H1 (cell line): Measurements from ENCODE around the gene SLC26A6. TPM values are rescaled to one million over a fixed set of nuclear protein-coding genes. Genes with fewer than 3 reads are reported as not detected.

Source experiments
- CTCF ChIP-seq, 3 experiments: IDR thresholded peaks; 1 replicate in 2 of 3; 2 replicates in 1 of 3; pipeline versions ENCODE4 v1.5.1 to v1.6.1; 2011; ENCODE audit warnings: low read length in 3 of 3, mild to moderate bottlenecking in 3 of 3, inconsistent platforms in 2 of 3, low read depth in 1 of 3, moderate library complexity in 1 of 3; ENCODE audit not compliant: insufficient read depth in 1 of 3; ENCODE audit errors: control extremely low read depth in 1 of 3
- KDM1A ChIP-seq: fragments of 200-600, 300-600 bp; sonication (generic); IDR thresholded peaks from 2 replicates; pipeline ENCODE4 v1.7.1; 2016; ENCODE audit warnings: mild to moderate bottlenecking, low read length, borderline replicate concordance
- POLR2A ChIP-seq, 2 experiments: IDR thresholded peaks; 1 replicate in 1 of 2; 2 replicates in 1 of 2; pipeline ENCODE4 v1.6.1; 2011; ENCODE audit warnings: low read depth in 2 of 2, low read length in 2 of 2, mild to moderate bottlenecking in 2 of 2; ENCODE audit errors: control extremely low read depth in 1 of 2
- SP4 ChIP-seq: IDR thresholded peaks from 2 replicates; pipeline ENCODE4 v1.6.1; 2012; ENCODE audit warnings: low read length, inconsistent platforms
- SRF ChIP-seq: IDR thresholded peaks from 2 replicates; pipeline ENCODE4 v1.6.1; 2011; ENCODE audit warnings: mild to moderate bottlenecking, low read depth, low read length, moderate library complexity
- SUZ12 ChIP-seq: fragments of 200-600 bp; sonication (generic); IDR thresholded peaks from 2 replicates; pipeline ENCODE4 v1.6.1; 2012; ENCODE audit warnings: mild to moderate bottlenecking, inconsistent platforms, low read length, moderate library complexity, mixed read lengths
- TCF12 ChIP-seq: IDR thresholded peaks from 2 replicates; pipeline ENCODE4 v1.6.1; 2011; ENCODE audit warnings: low read depth, mild to moderate bottlenecking, low read length
- polyA plus RNA-seq, 7 experiments: library from polyadenylated mRNA; depleted of rRNA in 3 of 7; stranded (reverse) in 5 of 7; unstranded in 2 of 7; fragments of >200 nt in 5 of 7; fragments of 200-250 nt in 2 of 7; gene quantifications; 1 replicate in 5 of 7; 2 replicates in 1 of 7; 4 replicates in 1 of 7; pipeline versions ENCODE4 v1.2.1 to v1.2.3, GENCODE V29; 2011 to 2013; ENCODE audit warnings: missing spikeins in 2 of 7, mixed read lengths in 2 of 7
- total RNA-seq: library from RNA; stranded (reverse); fragmentation: NEBNext Ultra II Directional; extraction: Animal tissue kit (Norgen Biotek cat#: 25700); gene quantifications from 2 replicates; pipeline ENCODE4 v1.2.1, GENCODE V29; 2021

Gene SLC26A6
- total and polyA plus RNA-seq, 2 of the 8 experiments (the other 6 are each of a cell fraction or from before 2014, with no cell fraction given) = 50.4 to 58.0 TPM

- TF ChIP-seq CTCF (IDR thresholded peaks at IDR 0.05; ENCODE audit: control extremely low read depth in 1 of 3, insufficient read depth in 1 of 3, low read depth in 1 of 3, low read length in 3 of 3) (no peak), KDM1A (no peak), SP4 (no peak), TCF12 (no peak), SUZ12 (no peak), SRF (no peak), POLR2A (IDR thresholded peaks at IDR 0.05; ENCODE audit: control extremely low read depth in 1 of 2, low read depth in 2 of 2, low read length in 2 of 2) (no peak)
- TF ChIP-seq, all 59 proteins: peak for 0
These were observed 47.6 kb downstream of the SLC26A6 start (continued) for GRCh38 chr3:48587686-48588085.
